Inflammatory macrophage treated with lipopolysaccharide for 4 hours (primary cell): ENCODE measurements around the gene ZNF521.

ENCODE experiments used
- DNase-seq: peaks from one replicate; pipeline ENCODE4 v3.0.0-alpha.2; 2020

ZNF521 gene

GRCh38 chr18:25351777-25352628, at the start of gene ZNF521:
Gene ZNF521, minus strand, starts transcription at chr18:25352166. Its CDS starts 1,220 bp downstream, at chr18:25350946.
- DNase-seq: peak; percentile 46

- DNase-seq: no peak
Observed at GRCh38 chr18:25399554-25399953, 47.6 kb upstream of the ZNF521 start.

GRCh38 chr18:25392192-25392591, 40.2 kb upstream of the ZNF521 start:
- DNase-seq: no peak

DNA sequence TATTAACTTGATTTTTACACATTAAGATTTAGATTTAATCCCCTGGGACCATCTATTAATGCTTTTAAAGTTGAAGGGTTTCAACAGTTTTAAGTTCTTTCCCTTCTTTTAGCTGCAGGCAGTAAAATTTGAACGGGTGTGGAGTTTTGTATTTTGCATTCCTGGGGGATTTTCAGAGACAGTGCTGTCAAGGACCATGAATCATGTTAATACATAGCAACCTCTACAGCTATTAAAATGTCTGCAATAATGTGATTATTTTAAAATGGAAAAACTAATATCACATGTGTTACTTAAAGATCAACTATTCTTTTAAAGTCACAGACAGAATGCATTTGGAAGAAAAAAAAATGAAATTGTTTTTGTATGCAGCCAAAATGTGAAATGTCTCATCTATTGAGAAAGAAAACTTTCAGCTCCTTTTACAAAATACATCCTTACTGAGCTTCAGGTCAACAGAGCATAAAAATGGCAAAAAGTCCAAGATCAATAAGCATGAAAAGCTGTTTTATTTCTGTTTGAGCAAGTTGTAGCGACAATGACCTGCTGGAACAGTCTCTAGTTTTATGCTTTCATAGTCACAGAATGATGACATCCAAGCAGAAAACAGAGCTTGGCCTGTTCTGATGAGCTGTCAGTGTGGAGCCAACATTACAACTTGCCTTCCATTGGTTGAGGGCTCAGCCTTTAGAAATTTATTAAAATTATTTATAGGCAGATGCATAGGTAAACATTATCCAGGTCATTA, 21.6 kb upstream of the ZNF521 start:
- DNase-seq: no peak

GRCh38 chr18:25370391-25370790, 18.4 kb upstream of the ZNF521 start:
- no peak for DNase-seq

- DNase-seq: no peak
Observed at GRCh38 chr18:25365242-25365641, 13.3 kb upstream of the ZNF521 start.

DNA sequence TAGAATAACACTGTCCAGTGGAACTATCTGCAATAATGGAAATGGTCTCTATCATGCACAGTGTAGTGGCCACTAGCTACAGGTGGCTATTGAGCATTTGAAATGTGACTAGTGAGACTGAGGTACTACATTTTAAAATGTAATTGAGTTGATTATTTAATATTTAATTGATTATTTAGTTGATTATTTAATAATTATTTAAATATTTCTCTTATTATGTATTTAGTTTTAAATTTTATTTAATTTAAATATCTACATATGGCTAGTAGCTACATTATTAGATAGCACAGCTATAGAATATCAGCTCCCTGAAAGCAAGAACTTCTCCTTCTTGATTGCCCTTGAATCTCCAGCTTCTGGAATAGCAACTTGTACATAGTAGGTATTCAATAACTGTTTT, 12.8 kb upstream of the ZNF521 start:
- DNase-seq: no peak

DNA sequence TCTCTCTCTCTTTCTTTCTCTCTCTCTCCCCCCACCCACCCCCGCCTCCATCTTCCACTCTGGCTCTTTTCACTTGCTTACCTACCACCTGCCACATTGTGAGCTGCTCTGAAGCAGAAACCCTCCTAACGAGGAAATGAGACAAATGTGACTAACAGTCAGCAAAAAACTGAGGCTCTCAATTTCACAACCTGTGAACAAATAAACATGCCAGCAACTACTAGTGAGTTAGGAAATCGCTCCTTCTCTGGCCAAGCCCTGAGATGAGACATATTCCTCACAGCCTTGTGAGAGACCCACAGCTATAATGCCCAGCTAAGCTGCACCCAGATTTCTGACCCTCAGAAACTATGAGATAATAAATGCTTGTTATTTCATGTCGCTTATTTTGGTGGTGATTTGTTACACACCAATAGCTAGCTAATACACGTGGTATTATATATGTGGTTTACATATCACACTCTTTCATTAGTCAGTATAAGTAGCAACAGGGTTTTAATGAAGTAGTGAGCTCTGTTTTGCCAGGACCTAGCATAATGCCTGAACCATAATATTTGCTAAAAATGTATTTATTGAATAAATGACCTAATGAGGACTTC, 8.4 kb upstream of the ZNF521 start:
- peak; percentile 75 for DNase-seq

GRCh38 chr18:25353080-25353479, 1.1 kb upstream of the ZNF521 start:
- DNase-seq: no peak

DNA sequence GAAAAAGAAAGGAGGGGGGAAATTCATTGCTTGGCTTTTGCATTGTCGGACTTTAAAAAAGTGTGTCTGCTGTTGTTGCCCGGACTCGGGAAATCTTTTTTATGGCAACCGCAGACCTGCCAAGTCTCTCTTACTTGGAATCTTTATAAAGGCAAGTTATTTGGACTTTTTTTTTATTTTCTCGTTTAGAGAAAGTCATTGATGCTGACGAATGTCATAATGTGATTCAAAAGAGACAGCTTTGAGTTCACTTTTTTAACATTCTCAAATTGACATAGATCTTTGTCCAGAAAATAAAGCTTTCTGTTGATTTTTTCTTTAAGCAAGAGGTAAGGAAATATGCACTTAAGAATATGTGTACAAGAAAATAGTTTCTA, 651 bp upstream of the ZNF521 start:
- DNase-seq: no peak

DNA sequence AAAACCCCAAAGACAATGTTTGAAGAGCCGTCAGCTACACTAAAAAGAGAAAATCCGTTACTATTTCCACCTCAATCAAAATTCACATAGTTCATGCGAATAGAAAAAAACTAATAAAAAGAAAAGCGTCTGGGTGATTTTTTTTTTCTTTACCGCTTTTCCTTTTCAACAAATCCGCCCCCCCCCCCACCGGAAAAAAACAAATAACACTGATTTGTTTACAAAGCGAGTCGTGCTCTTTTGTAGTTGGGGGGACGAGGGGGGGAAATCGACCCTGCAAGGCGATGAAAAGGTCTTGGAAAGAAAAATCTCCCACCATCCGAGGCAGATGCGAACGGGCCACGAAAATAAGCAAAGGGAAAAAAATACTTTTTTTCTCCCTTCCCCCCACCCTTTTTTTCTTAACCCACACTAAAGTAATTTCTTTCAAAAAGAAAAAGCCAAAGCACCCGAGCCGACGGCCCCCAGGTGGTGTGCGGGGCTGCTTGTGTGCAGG, 638 bp downstream of the ZNF521 start:
- DNase-seq: no peak

- peak; percentile 27 for DNase-seq
Observed at GRCh38 chr18:25350489-25351251, 1.3 kb downstream of the ZNF521 start.

- DNase-seq: no peak
Observed at GRCh38 chr18:25349926-25350487, 2.0 kb downstream of the ZNF521 start.

GRCh38 chr18:25349131-25349925, 2.6 kb downstream of the ZNF521 start:
- DNase-seq: peak; percentile 3

DNA sequence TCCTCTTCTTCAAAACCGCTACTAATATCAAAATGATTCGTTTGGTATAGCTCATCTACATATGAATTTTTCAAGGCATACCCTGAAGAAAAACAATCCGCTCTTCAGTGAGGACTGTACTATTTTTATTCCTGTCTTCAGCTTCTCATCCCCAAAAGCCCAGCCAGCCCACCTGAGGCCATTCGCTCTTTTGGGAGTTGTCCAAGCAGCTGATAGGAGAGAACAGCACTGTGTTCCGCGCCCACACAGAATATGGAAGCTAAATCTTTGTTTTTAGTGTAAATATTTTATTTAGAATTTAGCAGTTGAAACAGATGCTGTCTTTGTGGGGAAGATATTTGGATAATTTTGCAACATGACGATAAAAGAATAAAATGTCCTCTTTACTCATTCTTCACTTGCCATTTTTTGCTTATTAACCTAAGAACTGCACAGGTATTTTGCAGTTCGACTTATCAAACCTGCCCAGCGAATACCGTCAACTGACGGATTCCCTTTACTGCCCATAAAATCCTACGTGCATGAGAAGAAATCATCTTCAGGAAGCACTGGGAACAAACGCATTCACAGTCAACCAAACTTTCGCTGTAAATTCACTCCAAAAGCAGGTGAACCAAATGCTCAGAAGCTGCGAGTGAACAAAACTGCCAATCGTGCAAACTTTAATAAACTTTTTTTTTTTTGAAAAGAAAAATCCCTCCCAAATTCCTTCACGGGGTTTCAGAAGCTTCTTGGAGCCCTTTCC, 3.4 kb downstream of the ZNF521 start:
- no peak for DNase-seq

GRCh38 chr18:25346561-25346960, 5.4 kb downstream of the ZNF521 start:
- no peak for DNase-seq

DNA sequence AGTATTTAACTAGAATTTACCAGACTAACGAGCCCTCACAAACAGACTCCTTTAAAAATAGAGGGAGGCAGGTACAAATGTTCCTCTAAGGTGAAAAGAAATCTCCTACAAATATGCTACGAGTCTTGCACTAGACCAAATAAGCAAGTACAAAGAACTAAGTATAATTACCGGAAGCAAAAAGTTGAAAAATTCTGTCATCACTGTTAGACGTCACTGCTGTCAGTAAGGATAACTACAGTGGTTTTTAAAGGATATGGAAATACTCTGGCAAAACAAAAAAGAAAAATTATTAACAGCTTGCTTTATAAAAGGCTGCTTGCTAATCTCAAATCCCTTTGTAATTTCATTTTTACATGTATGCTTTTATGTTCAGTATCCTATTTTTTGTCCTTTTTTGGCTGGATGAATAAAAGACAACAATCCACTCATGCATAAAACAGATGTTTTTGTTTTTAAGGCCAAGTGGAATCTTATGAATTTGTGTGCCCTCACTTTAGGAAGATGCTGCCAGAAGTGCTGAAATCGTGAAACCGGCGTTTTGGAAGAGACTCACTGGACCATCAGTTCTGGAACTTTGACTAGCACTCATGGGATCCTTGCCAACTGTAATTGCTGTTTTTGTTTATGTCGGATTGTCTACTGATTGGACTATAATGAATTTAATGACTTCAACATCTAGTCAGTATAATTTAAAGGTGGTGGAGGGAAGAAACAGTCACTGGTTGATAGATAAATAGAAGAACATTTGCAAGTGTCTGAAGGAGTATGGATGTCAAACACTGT, 6.7 kb downstream of the ZNF521 start:
- DNase-seq: no peak

DNA sequence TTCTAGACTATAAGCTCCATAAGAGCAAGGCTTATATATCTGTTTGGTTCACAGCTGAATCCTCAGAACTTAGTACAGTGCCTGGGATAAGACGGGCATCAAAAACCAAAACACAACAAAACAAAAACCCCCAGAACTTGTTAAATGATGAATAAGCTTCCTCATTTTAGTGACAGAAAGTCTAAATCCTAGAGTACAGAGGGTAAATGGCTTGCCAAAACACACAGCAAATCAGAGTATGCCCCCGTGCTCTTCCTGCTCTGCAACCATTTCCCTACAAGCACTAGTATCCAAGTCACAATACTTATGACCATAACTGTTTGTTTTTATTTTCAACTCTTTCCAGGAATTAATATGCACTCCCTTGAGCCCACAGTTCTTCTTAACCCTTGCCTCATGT, 10.1 kb downstream of the ZNF521 start:
- no peak for DNase-seq

GRCh38 chr18:25340762-25341161, 11.2 kb downstream of the ZNF521 start:
- no peak for DNase-seq

DNA sequence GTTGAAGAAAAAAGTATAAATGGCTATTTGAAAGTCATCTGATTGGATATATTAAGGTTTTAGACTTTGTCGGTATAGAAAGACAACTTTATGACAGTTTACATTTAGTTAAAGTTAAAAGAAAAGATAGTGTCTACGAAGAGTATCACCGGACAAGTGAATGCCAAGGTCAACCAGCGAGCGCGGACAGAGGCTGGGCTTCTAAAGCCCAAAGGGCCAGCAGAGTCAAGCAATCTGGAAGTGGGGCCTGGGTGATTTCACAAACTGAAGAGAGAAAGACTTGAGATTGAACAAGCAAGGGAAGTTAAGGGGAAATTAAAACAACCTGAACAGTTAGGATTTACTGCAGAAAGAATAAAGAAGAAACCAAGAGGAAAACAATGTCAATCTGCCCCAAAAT, 16.3 kb downstream of the ZNF521 start:
- no peak for DNase-seq
